HEK293 (cell line): Measurements from ENCODE around the gene APOBEC3A.

Experiments
- CTCF ChIA-PET: fragments of 350-600 bp; formaldehyde crosslinking; extraction: SDS; loops from one replicate; lab custom pipeline; 2021; ENCODE audit warnings: antibody characterized with exemption; lab: Yijun Ruan, JAX
- POLR2A ChIA-PET: fragments of 300-600 bp; formaldehyde crosslinking; extraction: SDS; loops from one replicate; lab custom pipeline; 2020; ENCODE audit warnings: antibody characterized with exemption, inconsistent platforms; lab: Yijun Ruan, JAX
- H3K27ac ChIP-seq: fragments of 200-500 bp; sonication (Bioruptor generic); 2 replicates; pipeline ENCODE4 v1.5.1; 2014; ENCODE audit warnings: low read depth, low read length, control low read depth, inconsistent platforms; ENCODE audit errors: extremely low read depth
- H3K36me3 ChIP-seq, 2 experiments: fragments of 200-500 bp in 1 of 2; sonication (Bioruptor generic) in 1 of 2; 1 replicate in 1 of 2; 2 replicates in 1 of 2; pipeline ENCODE4 v1.5.1; 2014 to 2017; ENCODE audit warnings: inconsistent platforms in 2 of 2, low read length in 2 of 2; ENCODE audit not compliant: control insufficient read depth in 2 of 2, insufficient read depth in 1 of 2
- H3K4me1 ChIP-seq: fragments of 200-500 bp; sonication (Bioruptor generic); 2 replicates; pipeline ENCODE4 v1.5.1; 2014; ENCODE audit warnings: mild to moderate bottlenecking, low read length, inconsistent platforms; ENCODE audit not compliant: control insufficient read depth, insufficient read depth
- H3K4me3 ChIP-seq: 2 replicates; pipeline ENCODE4 v1.5.1; 2011; ENCODE audit warnings: low read depth, mild to moderate bottlenecking, control low read depth, low read length, moderate library complexity
- H3K9me3 ChIP-seq: fragments of 200-500 bp; sonication (Bioruptor generic); 2 replicates; pipeline ENCODE4 v1.5.1; 2014; ENCODE audit warnings: low read depth, low read length, inconsistent platforms; ENCODE audit not compliant: control insufficient read depth, insufficient read depth
- HOXC10 ChIP-seq: sonication (generic); formaldehyde crosslinking; IDR thresholded peaks from 2 replicates; pipeline ENCODE4 v1.8.1; 2023; ENCODE audit warnings: mild to moderate bottlenecking, missing genetic modification reagents
- ZBTB21 ChIP-seq: fragments of 450-650 bp; formaldehyde crosslinking; IDR thresholded peaks from 2 replicates; pipeline ENCODE4 v1.5.1; 2017; ENCODE audit warnings: missing biosample characterization, missing genetic modification characterization
- ZNF112 ChIP-seq: fragments of 450-650 bp; formaldehyde crosslinking; IDR thresholded peaks from 2 replicates; pipeline ENCODE4 v1.5.0; 2017; ENCODE audit warnings: missing biosample characterization, missing genetic modification characterization
- ZNF184 ChIP-seq: fragments of 450-650 bp; IDR thresholded peaks from 2 replicates; pipeline ENCODE4 v1.5.1; 2018; ENCODE audit warnings: missing biosample characterization, mild to moderate bottlenecking, missing genetic modification characterization
- ZNF292 ChIP-seq: fragments of 450-650 bp; formaldehyde crosslinking; IDR thresholded peaks from 2 replicates; pipeline ENCODE4 v1.5.1; 2016; ENCODE audit warnings: low read depth, missing biosample characterization, missing genetic modification characterization, borderline replicate concordance
- ZNF416 ChIP-seq: fragments of 450-650 bp; formaldehyde crosslinking; IDR thresholded peaks from 2 replicates; pipeline ENCODE4 v1.5.1; 2016; ENCODE audit warnings: missing biosample characterization, missing genetic modification characterization
- ZNF585B ChIP-seq: fragments of 450-650 bp; formaldehyde crosslinking; IDR thresholded peaks from 2 replicates; pipeline ENCODE4 v1.5.1; 2016; ENCODE audit warnings: missing biosample characterization, missing genetic modification characterization
- ZNF677 ChIP-seq: fragments of 450-650 bp; IDR thresholded peaks from 2 replicates; pipeline ENCODE4 v1.5.0; 2018; ENCODE audit warnings: missing biosample characterization, mild to moderate bottlenecking, missing genetic modification characterization, moderate library complexity
- TF ChIP-seq, protein P1 (sequence below): fragments of 450-650 bp; formaldehyde crosslinking; IDR thresholded peaks from 2 replicates; pipeline ENCODE4 v1.5.1; 2016; ENCODE audit warnings: missing biosample characterization, missing genetic modification characterization
- TF ChIP-seq, protein P2 (sequence below): fragments of 450-650 bp; formaldehyde crosslinking; conservative IDR thresholded peaks from 2 replicates; pipeline ENCODE4 v1.5.1; 2016; ENCODE audit warnings: low read depth, missing biosample characterization, missing genetic modification characterization
- TF ChIP-seq, protein P3 (sequence below): fragments of 450-650 bp; formaldehyde crosslinking; IDR thresholded peaks from 2 replicates; pipeline ENCODE4 v1.5.1; 2016; ENCODE audit warnings: missing biosample characterization, missing genetic modification characterization, low read depth
- TF ChIP-seq, protein P4 (sequence below): fragments of 450-650 bp; formaldehyde crosslinking; IDR thresholded peaks from 2 replicates; pipeline ENCODE4 v1.5.1; 2016; ENCODE audit warnings: missing biosample characterization, missing genetic modification characterization

APOBEC3A gene

DNA sequence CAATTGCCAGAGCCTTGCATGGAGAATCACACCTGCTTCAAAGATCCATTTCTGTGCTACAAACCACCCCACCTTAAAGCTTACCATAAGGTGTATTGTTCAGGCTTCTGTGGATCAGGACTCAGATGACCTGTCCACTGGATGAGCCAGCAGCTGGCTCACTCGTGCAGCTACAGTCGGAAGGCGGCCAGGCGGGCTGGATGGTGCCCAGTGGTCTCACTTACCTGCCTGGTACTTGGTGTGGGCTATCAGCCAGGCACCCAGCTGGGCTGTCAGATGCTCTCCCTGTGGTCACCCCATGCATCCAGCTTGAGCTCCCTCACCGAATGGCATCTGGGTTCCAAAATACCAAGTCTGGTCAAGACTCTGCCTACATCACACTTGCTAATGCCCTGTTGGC is 13.8 kb downstream of the APOBEC3A start (continued):
- TF ChIP-seq, protein P1, sequence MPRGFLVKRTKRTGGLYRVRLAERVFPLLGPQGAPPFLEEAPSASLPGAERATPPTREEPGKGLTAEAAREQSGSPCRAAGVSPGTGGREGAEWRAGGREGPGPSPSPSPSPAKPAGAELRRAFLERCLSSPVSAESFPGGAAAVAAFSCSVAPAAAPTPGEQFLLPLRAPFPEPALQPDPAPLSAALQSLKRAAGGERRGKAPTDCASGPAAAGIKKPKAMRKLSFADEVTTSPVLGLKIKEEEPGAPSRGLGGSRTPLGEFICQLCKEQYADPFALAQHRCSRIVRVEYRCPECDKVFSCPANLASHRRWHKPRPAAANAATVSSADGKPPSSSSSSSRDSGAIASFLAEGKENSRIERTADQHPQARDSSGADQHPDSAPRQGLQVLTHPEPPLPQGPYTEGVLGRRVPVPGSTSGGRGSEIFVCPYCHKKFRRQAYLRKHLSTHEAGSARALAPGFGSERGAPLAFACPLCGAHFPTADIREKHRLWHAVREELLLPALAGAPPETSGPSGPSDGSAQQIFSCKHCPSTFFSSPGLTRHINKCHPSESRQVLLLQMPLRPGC (tag by site-specific recombination), result no peak
- no peak for TF ChIP-seq ZNF416 (tag by site-specific recombination)
- TF ChIP-seq ZNF677, result no peak

DNA sequence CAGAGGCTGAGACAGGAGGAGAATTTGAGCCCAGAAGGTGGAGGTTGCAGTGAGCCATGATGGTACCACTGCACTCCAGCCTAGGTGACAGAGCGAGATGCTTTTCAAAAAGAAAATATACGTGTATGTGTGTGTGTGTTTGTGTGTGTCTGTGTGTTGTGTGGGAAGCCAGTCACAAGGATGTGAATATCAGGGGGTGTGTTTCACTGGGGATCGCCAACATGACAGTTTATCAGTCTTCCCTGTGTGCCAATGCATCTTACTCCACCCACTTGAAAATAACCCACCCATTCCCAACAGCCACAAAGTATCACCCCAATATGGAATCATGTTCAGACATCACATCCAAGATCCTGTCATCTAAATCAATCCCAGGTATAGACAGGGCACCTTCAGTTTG is 14.4 kb downstream of the APOBEC3A start:
- no peaks in the 10 kb centered on the region for H3K4me1 ChIP-seq
- ChIA-PET POLR2A (no interaction called here), CTCF (interaction anchor here (0.6 to 3.6 kb wide), 4 partner anchors 31 to 138 kb away, joined by 3 to 11 read pairs (median 4); no protein-coding TSS in a partner anchor)
- TF ChIP-seq, protein P2, sequence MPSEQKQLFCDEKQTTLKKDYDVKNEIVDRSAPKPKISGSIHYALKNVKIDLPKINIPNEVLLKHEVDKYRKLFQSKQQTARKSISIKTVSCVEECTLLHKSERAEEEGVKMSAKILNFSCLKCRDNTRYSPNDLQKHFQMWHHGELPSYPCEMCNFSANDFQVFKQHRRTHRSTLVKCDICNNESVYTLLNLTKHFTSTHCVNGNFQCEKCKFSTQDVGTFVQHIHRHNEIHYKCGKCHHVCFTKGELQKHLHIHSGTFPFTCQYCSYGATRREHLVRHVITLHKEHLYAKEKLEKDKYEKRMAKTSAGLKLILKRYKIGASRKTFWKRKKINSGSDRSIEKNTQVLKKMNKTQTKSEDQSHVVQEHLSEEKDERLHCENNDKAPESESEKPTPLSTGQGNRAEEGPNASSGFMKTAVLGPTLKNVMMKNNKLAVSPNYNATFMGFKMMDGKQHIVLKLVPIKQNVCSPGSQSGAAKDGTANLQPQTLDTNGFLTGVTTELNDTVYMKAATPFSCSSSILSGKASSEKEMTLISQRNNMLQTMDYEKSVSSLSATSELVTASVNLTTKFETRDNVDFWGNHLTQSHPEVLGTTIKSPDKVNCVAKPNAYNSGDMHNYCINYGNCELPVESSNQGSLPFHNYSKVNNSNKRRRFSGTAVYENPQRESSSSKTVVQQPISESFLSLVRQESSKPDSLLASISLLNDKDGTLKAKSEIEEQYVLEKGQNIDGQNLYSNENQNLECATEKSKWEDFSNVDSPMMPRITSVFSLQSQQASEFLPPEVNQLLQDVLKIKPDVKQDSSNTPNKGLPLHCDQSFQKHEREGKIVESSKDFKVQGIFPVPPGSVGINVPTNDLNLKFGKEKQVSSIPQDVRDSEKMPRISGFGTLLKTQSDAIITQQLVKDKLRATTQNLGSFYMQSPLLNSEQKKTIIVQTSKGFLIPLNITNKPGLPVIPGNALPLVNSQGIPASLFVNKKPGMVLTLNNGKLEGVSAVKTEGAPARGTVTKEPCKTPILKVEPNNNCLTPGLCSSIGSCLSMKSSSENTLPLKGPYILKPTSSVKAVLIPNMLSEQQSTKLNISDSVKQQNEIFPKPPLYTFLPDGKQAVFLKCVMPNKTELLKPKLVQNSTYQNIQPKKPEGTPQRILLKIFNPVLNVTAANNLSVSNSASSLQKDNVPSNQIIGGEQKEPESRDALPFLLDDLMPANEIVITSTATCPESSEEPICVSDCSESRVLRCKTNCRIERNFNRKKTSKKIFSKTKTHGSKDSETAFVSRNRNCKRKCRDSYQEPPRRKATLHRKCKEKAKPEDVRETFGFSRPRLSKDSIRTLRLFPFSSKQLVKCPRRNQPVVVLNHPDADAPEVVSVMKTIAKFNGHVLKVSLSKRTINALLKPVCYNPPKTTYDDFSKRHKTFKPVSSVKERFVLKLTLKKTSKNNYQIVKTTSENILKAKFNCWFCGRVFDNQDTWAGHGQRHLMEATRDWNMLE, result no peak
- TF ChIP-seq HOXC10 (CRISPR knock-in tag) (no peak), ZNF292 (tag by site-specific recombination) (no peak), ZBTB21 (tag by site-specific recombination) (no peak), ZNF112 (tag by site-specific recombination) (no peak), ZNF585B (tag by site-specific recombination) (no peak), ZNF184 (tag by site-specific recombination) (no peak)
- no peaks in the 10 kb centered on the region for H3K9me3 ChIP-seq
- no peak overlapping the region for H3K4me3 ChIP-seq
- no peak overlapping the region for H3K27ac ChIP-seq
- no peaks in the 10 kb centered on the region for H3K36me3 ChIP-seq

DNA sequence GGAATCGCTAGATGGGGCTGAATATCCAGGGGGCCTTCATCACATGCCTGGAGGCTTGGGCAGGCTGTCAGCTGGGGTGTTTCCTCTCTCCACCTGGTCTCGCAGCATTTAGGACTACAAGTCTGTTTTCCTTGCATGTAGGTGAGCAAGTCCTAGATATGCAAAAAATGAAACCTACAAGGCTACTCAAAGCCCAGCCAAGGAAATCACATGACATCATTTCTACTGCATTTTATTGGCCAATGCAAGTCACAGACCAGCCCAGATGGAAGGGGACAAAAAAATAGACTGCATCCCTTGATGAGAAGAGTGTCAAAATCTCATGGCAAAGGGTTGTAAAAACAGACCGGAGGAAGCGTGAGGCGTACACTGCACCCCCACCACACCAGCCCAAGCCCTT is 15.1 kb downstream of the APOBEC3A start:
- Histone ChIP-seq H3K4me3 (no peak overlapping the region), H3K9me3 (no peaks in the 10 kb centered on the region), H3K27ac (no peak overlapping the region), H3K36me3 (no peaks in the 10 kb centered on the region), H3K4me1 (no peaks in the 10 kb centered on the region)
- TF ChIP-seq, protein P3, sequence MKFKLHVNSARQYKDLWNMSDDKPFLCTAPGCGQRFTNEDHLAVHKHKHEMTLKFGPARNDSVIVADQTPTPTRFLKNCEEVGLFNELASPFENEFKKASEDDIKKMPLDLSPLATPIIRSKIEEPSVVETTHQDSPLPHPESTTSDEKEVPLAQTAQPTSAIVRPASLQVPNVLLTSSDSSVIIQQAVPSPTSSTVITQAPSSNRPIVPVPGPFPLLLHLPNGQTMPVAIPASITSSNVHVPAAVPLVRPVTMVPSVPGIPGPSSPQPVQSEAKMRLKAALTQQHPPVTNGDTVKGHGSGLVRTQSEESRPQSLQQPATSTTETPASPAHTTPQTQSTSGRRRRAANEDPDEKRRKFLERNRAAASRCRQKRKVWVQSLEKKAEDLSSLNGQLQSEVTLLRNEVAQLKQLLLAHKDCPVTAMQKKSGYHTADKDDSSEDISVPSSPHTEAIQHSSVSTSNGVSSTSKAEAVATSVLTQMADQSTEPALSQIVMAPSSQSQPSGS (tag by site-specific recombination), result peak; percentile 59
- TF ChIP-seq, protein P4, sequence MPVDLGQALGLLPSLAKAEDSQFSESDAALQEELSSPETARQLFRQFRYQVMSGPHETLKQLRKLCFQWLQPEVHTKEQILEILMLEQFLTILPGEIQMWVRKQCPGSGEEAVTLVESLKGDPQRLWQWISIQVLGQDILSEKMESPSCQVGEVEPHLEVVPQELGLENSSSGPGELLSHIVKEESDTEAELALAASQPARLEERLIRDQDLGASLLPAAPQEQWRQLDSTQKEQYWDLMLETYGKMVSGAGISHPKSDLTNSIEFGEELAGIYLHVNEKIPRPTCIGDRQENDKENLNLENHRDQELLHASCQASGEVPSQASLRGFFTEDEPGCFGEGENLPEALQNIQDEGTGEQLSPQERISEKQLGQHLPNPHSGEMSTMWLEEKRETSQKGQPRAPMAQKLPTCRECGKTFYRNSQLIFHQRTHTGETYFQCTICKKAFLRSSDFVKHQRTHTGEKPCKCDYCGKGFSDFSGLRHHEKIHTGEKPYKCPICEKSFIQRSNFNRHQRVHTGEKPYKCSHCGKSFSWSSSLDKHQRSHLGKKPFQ (tag by site-specific recombination), result no peak
- CTCF ChIA-PET, result interaction anchor here (0.7 to 3.2 kb wide), 3 partner anchors 40 to 235 kb away, joined by 3 to 35 read pairs (median 5); partner anchors contain the start of gene CBX6
- POLR2A ChIA-PET, result no interaction called here
